HG03108 (cell line): Measurements from ENCODE around the gene RHOF.
"Not testable (repeated sequence)": the region's sequence is repeated elsewhere in the genome, so short reads cannot be mapped to it uniquely, and the experiment has no call there.

Experiments
- ATAC-seq: cut with Tn5 transposase; IDR thresholded peaks from one replicate; pipeline ENCODE4 v1.9.1; 2021; ENCODE audit warnings: moderate library complexity; ENCODE audit not compliant: unreplicated experiment

Gene RHOF

DNA sequence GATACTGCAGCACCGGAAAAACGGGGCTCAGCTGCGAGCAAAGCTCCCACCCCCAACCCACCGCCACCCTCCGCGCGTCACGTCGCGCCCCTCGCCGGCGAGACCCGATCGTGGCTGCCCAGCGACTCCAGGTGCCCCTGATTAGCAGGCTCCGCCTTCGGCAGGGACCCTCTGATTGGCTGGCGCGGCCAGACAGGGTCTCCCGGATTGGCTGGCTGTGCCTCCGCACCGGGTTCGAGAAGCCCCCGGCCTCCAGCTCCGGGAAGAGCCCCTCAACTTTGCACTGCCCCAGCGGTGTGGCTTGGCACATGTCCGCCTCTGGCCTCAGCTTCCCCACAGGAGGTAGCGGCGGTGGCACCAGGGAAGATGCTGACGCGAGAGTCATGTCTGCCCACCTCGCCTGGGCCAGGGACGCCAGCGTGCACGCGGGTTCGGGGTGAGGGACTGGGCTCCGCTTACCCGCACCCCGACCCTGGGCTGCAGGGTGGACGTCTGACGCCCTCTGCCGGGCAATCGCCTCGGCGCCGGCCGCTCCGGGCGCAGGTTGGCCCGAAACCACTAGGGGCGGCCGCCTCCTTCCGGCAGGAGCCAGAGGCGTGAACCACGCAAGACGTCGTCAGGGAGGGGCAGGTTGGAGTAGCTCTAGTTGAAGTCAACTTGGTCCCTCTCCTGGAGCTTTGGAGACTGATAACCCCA, 498 bp upstream of the RHOF start:
- ATAC-seq: peak; percentile 46

DNA sequence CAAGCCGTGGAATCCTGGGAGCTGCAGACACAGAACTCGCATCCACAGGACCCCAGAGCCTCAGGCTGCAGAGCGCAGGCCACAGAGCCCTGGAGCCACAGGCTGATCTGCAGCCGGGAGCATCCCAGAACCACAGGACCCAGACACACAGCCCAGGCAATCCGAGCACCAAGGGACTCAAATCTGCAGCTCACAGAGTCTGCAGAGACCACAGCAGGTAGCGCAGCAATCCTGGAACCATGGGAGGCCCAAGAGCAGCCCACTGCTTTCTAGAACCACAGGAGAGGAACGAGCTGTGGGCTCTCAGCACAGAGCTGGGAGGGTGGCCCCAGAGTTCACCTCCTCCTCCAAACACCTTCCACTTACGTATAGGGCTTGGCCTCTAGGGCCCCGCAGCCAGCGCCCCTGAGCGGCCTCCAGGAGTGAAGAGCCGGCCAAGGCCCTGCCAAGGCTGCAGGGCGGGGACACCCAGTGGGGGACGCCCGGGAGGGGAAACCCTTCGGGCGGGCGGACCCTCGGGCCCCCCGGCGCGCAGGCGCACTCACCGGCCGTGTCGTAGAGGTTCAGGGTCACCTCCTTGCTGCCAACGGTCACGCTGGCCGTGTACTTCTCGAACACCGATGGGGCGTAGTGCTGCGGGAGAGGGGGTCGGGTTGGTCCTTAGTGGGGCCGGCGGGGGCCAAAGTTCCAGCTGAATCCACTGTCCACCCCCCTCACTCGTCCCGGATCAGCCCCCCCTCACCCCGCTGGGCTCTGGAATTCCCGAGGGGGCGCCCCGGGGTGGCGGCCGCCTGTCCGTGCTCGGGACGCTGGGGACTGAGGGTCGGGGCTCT, 665 bp downstream of the RHOF start:
- ATAC-seq: no peak

DNA sequence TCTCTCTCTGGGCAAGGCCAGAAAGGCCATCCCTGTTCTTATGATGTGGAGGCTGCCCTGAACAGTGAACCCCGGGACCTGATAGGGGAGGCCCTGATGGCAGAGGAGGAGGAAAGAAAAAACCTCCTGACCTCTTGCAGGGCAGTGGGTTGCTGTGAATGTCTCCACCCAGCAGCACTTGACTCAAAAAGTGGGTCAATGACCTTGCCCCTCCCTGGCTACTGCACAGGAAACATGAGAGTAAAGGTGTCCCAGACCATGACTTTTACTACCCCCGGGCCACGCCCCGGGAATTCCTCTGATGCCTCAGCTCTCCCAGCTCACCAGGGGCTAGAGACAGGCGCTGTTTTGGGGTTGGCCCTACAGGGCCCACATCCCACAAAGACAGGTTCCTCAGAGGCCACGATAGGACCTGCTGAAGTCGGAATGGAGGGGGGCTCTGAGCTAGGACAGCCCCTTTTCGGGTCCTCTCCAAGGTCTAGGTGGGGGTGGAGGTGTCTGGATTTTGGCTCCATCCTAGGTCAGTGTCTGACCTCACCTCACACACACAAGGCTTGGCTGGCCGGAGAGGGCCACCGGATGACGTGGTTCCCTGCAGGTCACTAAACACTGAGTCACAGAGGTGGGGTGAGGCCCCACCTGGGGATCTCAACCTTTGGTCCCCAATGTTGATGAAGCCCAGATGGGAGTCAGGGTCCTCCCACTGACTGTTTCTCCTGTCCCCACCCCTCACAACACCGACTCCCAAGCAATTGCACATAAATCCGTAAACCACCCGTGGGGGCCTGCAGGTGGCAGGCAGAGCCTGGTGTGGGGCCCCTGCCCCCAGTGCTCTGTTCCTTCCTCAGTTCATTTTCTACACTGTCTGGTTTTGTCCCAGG, 1.6 kb downstream of the RHOF start:
- no peak for ATAC-seq

- ATAC-seq: not testable (repeated sequence)
These were observed 2.7 kb downstream of the RHOF start for GRCh38 chr12:121790785-121791184.

GRCh38 chr12:121789800-121790728, 3.4 kb downstream of the RHOF start:
- peak; percentile 32 for ATAC-seq

DNA sequence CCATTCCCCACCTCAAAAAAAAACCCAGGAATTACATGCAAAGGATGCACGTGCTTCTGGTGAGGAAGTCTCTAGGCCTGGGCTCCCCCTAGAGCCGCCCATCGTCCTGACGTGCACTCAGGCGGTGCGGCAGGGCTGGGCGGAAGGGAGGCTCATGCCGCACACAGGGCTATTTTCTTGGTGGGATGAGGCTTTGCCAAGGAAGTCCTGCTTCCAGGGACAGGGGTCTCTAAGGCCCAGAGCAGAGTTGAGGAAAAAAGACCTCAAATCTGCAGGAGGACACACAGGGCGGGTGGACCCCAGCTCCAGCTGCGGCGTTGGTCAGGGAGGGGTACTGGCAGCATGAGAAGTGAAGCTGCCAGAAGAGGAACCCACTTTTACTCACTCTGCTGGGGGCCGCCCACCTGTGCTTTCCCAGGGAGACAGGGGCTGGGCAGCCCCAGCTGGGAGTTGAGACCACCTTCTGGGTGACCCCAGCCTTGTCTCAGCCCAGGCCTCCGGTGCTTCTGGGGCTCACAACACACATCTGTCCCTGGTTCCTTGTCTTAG, 4.2 kb downstream of the RHOF start:
- no peak for ATAC-seq

DNA sequence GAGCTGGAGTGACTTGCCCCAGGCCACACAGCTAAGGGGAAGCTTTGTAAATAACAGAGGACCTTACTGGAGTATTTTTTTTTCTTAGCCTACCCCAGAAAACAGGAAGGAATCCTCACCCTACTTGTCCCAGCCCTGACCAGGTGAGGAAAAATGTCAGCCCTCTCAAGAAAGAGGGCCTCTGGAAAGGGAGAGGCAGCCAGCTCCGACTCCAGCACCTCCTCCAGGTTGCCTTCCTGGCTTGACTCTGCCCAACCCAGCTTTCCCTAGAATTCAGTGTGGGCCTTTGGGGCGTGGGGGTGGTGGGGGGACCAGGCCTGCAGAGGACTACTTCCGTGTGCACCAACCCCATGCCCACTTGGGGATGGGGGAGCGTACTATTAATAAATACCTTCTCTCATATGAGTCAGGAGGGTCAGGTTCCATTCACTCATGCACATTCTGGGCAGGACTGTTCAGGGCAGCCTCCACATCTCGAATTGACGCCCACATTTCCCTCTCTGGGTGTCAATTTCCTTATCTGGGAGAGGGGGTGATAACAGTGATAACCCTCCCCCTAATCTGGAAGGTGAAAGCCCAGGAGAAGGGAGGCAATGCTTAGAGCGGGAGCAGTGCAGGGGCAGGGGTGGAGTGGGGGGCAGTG, 5.2 kb downstream of the RHOF start:
- no peak for ATAC-seq

DNA sequence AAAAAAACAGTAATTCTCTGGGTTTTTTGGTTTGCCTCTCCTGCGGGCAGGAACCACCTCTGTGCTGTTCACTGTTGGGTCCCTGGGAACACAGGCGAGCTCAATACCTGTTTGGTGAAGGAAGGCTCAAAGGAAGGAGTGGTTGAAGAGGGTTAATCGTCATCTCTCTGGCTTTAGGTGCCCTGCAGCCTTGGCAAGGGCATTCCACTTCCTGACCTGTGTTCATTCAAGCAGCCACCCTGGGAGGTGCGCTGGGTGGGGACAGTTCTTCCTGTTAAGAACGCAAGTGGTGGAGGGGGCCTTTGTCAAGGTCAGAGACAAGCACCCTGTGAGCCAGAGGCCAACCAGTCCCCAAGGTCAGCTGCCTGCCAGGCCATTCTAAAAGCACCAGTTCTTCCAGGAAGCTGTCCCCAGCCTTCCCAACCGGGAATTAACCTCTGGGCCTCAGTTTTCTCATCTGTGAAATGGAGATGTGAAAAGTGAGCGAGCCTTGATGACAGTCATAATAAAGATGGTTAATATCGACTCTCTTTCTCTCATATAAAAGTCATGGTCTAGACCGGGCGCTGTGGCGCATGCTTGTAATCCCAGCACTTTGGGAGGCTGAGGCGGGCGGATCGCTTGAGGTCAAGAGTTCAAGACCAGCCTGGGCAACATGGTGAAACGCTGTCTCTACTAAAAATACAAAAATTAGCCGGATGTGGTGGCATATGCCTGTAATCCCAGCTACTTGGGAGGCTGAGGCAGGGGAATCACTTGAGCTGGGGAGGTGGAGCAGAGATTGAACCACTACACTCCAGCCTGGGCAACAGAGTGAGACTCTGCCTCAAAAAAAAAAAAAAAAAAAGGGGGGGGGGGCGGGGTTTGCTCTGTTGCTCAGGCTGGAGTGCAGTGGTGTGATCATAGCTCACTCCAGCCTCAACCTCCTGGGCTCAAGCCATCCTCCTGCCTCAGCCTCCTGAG, 6.1 kb downstream of the RHOF start:
- no peak for ATAC-seq

DNA sequence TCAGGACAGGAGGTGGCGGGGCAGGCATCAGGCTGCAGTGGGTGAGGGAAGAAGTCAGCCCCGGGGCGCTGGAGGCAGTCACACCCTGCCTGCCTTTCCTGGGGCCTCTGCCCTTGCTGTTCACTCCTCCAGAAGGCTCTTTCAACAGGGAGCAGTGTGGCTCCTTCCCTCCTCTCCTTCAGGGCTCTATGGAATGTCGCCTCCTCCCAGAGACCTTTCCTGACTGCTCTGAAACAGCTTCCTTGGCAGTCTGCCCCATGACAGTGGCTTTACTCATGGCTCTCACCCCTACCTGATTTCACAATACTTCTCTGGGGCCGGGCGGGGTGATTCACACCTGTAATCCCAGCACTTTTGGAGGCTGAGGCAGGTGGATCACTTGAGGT, 7.1 kb downstream of the RHOF start:
- ATAC-seq: no peak

DNA sequence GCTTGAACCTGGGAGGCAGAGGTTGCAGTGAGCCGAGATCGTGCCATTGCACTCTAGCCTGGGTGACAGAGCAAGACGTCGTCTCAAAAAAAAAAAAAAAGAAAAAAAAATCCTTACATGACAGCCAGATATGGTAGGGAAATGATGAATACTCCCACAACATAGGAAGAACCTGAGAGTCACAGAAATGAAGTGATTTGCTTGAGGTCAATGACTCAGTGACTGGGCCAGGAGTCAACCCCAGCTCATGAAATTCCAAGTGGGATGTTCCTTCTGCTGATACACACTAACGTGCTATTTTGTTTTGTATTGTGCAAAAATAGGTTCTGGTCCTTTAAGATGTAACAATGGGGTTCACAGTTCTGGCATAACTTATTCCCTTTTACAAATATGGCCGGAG, 9.0 kb downstream of the RHOF start:
- ATAC-seq: no peak

DNA sequence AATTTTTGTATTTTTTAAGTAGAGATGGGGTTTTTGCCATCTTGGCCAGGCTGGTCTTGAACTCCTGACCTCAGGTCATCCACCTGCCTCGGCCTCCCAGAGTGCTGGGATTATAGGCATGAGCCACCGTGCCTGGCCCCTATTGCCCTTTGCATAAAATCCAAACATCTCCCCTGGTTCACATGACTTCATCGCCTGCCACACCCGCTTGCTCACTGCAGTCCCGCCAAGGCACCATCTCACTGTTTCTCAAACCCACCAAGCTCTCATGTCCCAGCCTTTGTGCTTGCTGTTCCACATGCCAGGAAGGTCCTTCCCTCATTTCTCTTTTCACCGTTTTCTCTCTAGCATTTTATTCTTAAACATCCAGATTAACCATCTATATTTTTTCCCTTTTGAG, 9.7 kb downstream of the RHOF start:
- ATAC-seq: no peak

GRCh38 chr12:121781998-121782979, 11.2 kb downstream of the RHOF start:
- ATAC-seq: peak; percentile 55

DNA sequence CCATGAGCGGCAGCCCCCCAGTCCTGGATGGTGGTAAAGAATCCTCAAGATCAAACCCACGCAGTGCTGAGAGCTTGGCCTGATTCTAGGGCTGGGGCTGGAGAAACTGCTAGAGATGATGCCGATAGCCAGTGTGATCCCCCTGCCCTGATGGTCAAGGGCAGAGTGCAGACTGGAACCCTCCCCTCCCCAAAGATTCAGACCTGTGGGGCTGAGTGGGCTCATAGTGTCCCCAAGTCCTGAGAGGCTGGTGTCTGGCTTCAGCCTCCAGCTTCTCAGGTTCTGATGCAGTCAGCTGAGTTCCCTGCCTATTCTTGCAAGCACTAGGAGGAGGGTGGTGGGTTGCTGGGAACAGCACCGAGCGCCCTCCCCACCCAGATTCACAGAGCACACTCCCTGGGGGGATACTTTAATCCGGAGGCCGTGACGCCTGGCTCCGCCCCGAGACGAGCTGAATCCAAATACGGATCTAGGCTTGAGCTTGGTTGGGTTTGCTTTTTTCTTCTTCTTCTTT, 11.9 kb downstream of the RHOF start:
- ATAC-seq: peak; percentile 24

- no peak for ATAC-seq
These were observed 13.1 kb downstream of the RHOF start for GRCh38 chr12:121780429-121780828.

DNA sequence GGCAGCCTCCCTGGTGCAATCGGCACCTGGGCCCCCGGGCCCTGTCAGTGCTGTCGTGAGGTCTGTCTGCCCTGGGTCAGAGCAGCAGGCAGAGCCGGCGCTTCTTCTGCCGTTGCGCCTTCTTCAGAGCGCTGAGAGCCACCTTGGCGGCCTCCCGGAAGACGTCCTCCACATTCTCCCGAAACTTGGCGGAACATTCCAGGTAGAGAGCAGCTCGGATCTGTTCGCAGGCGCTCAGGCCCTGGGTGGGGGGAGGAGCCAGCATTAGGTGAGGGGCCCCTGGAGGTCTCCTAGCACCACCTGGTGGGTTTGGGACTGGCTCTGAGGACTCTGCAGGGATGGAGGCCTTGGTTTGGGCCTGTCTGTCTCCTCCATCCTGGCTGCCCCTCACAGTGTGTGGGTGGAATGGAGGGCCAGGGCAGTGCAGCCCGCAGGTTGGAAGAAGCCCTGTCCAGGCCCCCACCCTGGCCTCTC, 14.0 kb downstream of the RHOF start:
- ATAC-seq: no peak

- no peak for ATAC-seq
These were observed 14.7 kb downstream of the RHOF start for GRCh38 chr12:121778567-121779421.
